Activated CD8-positive, alpha-beta memory T cell treated with anti-CD3 and anti-CD28 coated beads for 24 hours (primary cell): ENCODE results near the gene SPDYE2.
"Not testable (repeated sequence)": the region's sequence is repeated elsewhere in the genome, so short reads cannot be mapped to it uniquely, and the experiment has no call there.

Experiments used
- DNase-seq: peaks from one replicate; pipeline ENCODE4 v3.0.0-alpha.2; 2020

Gene SPDYE2

GRCh38 chr7:102550808-102551422 lies at the start of gene SPDYE2:
SPDYE2 (plus strand) TSS chr7:102551226; CDS start chr7:102553256, 2,030 bp downstream.
- DNase-seq: not testable (repeated sequence)

DNA sequence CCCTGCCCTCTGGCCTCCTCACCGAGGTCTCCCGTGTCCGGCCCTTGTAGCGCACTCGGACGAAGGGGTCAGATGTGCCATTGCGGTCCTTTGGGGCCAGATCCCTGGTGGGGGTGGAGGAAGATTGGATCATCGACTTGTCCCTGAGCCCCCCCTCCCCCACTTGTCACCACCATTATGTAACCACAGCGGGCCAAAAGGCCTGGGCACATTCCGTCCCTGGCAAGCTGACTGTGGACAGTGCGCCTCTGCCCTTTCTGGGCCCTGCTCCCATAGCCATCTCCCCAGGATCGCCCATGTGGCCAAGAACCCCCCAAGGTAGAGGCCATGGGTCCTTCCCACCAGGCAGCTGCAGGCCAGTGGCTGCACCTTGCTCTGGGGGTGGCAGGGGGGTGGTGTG lies 47.9 kb upstream of the SPDYE2 start:
- DNase-seq: not testable (repeated sequence)

GRCh38 chr7:102505298-102506185 lies 45.5 kb upstream of the SPDYE2 start:
- not testable (repeated sequence) for DNase-seq

DNA sequence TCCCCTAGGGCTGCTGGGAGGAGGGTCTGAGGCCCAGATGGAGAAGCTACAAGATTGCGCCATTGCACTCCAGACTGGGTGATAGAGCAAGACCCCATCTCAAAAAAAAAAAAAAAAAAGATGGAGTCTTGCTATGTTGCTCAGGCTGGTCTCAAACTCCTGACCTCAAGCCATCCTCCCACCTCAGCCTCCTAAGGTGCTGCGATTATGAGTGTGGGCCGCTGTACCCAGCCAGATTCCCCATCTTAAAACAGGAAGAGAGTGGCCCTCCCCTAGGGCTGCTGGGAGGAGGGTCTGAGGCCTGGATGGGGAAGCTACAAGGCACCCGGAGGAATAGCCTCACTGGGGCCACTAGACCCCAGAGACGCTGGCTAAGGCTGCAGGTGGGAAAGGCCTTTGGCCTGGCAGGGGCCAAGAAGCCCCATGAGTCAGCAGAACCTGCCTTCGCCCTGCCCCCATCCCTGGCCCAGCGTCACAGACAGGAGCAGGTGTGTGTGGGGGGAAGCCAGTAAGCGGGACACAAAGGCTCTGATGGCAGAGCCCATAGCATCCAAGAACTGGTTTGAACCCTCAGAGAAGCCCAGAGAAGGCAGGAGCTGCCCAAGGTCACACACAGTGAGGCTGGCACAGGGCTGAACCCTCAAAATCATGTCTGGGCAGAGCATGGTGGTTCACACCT lies 43.5 kb upstream of the SPDYE2 start:
- not testable (repeated sequence) for DNase-seq

GRCh38 chr7:102510575-102510974 lies 40.5 kb upstream of the SPDYE2 start:
- not testable (repeated sequence) for DNase-seq

DNA sequence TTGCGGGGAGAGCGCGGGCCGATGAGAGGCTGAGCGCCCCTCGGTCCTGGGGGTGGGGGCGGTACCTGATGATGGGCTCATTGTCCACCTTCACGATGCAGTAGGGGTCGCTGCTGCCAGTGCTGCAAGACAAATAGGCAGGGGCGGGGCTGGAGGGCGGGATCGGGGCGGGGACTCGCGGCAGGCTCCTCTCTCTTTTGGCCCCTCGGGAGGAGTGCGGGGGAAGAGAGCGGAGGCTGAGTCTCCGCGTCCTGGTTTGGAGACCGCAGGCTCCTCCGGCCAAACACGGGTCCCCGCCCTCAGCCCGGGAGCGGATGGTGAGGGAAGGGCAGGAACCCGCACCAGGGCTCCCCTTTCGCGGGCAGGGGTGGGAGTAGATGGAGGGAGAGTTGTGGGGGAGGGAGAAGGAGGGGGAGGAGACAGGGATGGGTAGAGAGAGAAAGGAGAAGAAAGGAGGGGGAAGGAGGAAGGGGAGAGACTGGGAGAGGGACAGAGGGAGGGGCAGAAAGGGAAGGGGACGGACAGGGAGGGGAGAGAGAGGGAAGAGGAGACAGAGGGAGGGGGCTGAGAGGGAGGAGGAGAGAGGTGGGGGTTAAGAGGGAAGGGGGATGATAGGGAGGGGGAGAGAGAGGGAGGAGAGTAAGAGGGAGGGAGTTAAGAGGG lies 39.0 kb upstream of the SPDYE2 start:
- DNase-seq: not testable (repeated sequence)

DNA sequence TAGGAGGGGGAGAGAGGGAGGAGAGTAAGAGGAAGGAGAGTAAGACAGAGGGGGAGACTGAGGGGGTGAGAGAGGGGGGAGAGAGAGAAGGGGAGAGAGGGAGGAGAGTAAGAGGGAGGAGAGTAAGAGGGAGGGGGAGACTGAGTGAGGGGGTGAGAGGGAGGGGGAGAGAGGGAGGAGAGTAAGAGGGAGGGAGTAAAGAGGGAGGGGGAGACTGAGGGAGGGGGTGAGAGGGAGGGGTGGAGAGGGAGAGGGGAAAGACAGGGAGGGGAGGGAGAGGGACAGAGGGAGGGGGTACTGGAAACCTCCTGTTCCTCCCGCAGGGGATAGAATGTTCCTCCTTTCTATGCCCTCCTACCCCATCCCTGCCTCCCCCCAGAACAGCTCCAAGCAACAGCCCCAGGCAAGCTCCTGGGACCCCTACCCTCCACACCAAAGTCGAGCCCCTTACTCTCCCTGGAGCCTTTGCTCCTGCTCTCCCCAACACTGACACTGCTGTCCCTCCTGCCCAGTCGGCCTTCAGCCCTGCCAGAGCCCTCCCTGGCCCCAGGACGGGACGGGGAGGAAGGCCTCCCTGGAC lies 38.3 kb upstream of the SPDYE2 start:
- DNase-seq: not testable (repeated sequence)

DNA sequence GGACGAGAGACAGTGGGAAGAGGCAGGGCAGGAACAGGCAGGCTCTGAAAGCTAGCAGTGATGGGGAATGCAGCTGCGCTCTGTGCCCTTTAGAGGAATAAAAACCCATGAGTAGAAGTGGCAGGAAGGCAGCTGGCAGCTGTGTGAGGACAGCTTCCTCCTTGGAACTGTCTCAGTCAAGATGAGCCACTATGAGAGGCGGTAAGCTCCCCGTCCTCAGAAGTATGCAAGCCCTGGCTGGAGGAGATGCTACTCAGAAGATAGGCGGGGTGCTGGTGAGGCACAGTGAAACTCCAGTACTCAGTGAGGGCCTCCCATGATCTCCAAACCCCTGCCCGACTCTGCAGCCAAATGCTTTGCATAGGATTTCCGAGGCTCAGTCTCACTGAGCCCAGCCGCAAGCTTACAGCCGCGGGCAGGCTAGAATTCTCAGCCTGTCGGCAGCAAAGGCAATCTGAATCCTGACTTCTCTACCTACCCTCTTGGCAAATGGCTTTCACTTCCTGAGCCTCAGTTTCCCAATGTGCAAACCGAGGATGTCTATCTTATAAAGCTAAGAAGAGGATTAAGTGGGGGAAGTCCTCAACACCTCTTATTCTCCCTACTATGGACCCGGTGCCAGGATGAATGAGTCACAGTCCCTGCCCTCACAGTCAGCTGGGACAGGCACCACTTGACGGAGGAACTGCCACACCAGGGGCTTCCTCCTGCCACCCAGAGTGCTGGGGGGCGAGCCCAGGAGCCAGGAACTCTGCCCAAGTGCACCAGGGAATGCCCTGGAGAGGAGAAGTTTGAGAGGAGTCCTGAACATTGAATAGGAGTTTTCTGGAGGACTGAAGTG lies 35.9 kb upstream of the SPDYE2 start:
- not testable (repeated sequence) for DNase-seq

DNA sequence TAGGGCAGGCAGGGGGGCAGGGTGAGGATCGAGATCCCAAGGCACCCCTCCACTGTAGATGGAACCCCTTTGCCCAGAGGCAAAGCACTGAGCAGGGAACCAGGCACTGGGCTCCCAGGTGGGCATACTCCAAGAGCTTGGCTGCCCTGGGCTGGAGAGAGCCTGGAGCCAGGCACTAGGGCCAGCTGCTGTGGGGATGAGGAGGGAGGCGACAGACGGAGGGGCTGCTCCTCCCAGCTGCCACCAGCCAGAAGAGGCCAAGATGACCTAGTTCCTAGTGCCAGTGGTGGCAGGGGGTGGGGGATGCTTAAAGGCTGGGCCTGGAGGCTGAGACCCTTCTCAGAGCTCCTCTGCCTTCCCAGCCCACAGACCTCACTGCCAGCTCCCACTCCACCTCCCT lies 35.1 kb upstream of the SPDYE2 start:
- DNase-seq: not testable (repeated sequence)

DNA sequence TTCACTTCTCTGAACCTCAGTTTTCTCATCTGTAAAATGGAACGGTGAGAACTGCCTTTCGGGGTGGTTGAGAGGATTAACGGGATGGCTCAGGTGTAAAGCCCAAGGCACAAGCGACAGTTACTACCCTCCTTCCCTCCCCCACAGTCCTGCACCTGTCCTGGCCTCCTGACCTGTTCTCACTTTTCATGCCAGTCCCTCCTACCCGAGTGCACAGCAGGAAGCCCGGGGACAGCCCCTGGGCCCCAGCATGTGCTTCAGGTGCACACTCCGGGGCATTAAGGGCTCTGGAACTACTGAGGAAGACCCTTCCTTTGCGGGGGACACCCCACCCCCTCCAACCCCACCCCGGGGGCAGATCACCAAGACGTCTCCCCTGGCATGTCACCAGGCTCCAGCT lies 34.1 kb upstream of the SPDYE2 start:
- DNase-seq: not testable (repeated sequence)

DNA sequence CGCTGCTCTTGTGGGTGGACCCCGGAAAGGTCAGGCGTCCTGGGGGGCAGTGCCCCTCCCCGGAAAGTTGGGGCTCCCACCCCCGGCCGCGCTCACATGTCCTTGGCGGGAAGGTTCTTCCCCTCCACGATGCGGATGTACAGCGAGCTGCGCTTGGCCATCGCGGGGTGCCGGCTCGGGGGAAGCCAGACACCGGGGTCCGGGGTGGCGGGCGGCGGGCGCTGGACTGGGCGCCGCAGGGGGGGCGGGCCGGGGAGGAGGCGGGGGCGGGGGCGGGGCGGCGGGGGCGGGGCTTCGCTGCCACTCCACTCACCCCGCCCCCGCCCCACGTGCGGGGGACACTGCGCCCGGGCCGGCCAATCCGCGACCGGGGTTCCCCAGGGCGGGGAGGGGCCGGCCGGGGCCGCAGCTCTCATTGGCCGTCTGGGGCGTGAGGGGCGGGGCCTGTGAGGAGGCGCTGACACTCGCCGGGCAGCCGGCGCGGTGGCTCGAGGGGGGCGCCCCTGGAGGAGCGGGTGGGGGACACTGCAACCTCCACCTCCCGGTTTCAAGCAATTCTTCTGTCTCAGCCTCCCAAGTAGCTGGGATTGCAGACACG lies 33.4 kb upstream of the SPDYE2 start, which contains the start of gene RASA4B:
TSS of gene RASA4B (minus strand) at position 228 of the 598 bp plus-strand sequence. CDS start at position 161, 67 bp downstream.
- peak; percentile 60 for DNase-seq

DNA sequence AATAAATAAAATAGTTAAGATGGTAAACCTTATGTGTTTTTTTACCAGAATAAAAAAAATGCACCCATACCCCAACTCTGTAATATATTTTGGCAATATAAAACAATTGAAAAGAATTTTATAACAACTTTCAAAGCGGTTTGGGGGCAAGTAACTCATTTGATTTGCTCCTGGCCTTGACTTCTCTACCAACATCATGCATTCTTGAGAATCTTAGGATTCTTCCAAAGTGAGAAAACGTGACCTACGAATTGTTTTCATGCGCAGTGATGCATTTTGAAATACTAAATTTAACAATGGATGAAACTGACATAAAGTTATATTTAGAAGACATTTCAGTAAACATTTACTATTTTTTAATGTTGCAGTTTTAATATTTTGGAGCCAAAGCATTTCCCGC lies 30.2 kb upstream of the SPDYE2 start:
- DNase-seq: not testable (repeated sequence)

DNA sequence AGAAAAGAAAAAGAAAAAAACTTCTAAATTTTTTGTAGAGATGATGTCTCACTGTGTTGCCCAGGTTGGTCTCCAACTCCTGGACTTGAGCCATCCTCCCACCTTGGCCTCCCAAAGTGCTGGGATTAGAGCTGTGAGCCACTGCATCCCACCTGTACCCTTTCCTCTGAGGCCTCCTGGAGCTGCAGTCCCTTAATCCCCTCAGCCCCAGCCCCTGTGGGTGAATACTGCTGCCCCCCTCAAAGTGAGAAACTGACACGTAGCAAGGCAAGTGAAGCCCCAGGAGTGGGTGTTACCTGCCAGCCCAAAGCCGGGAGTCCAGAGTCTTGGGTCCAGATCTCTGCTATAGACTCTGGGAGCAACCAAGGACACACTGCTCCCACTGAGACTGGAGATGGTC lies 26.2 kb upstream of the SPDYE2 start:
- peak; percentile 54 for DNase-seq

DNA sequence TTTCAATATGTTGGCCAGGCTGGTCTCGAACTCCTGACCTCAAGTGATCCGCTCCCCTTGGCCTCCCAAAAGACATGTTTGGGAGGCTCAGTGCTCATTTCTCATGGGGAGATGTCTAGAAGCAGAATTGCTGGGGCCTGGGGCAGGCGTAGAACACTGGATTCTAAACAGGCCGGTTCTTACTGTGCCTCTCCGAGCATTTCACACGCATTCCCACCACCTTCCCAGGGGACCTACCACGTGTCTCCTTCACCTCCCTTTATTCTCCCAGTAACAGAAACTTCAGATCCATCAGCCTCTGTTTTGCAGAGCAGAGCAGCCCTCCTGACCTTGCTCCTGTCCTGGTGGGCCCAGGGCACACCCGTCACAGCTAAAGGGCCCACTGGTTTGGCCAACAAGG lies 23.8 kb upstream of the SPDYE2 start:
- not testable (repeated sequence) for DNase-seq

GRCh38 chr7:102527822-102528793 lies 22.9 kb upstream of the SPDYE2 start:
- peak; percentile 51 for DNase-seq

- DNase-seq: not testable (repeated sequence)
Observed at GRCh38 chr7:102531583-102531982, 19.4 kb upstream of the SPDYE2 start.

DNA sequence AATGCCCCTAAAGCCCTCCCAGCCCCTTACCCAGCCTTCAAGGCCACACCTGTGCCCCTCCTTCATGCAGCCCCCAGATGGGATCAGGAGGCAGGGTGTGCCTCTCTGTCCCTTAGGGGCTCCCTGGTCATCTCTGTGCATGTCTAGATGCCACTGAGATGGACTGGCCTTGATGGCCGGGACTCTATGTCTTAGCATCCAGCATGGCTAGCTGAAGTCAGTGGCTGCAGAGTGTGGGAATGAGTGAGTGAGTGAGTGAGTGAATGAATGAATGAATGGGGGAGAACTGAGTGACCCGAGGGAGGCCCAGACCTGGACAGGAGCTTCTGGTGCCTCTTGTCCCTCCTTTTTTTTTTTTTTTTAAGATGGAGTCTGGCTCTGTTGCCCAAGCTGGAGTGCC lies 18.9 kb upstream of the SPDYE2 start:
- peak; percentile 47 for DNase-seq

- DNase-seq: not testable (repeated sequence)
Observed at GRCh38 chr7:102535062-102535615, 15.9 kb upstream of the SPDYE2 start.

GRCh38 chr7:102540604-102541003 lies 10.4 kb upstream of the SPDYE2 start:
- not testable (repeated sequence) for DNase-seq
